HCT116 (cell line): ENCODE data around the gene MMP24. TPM values are rescaled to one million over a fixed set of nuclear protein-coding genes. Genes with fewer than 3 reads are reported as not detected.

Experiments
- ATAC-seq: fragments of 200-7000 bp; cut with Tn5 transposase; 2 replicates; pipeline ENCODE4 v1.9.1; 2020; ENCODE audit warnings: mild to moderate bottlenecking, moderate library complexity
- BruUV-seq: library from RNA; stranded (reverse); fragments of 400-500 nt; replicated peaks from 2 replicates; lab custom pipeline; 2021; lab: Mats Ljungman, UMichigan
- CTCF ChIA-PET: fragments of 300-600 bp; sonication (Branson Sonifier 250); formaldehyde crosslinking; loops from one replicate; lab custom pipeline; 2021; ENCODE audit warnings: antibody characterized with exemption; lab: Charles Lee
- POLR2A ChIA-PET: fragments of 300-600, 350-600 bp; sonication (Branson Sonifier 250); formaldehyde crosslinking; loops from one replicate; lab custom pipeline; 2021; ENCODE audit warnings: antibody characterized with exemption; lab: Charles Lee
- RAD21 ChIA-PET, 2 experiments: fragments of 300-600 bp; sonication (Branson Sonifier 250); formaldehyde crosslinking; loops; one replicate each; lab custom pipeline; 2023; ENCODE audit warnings: low total read pairs in 2 of 2; ENCODE audit not compliant: uncharacterized antibody in 2 of 2, unreplicated experiment in 2 of 2, low non-redundant PET in 1 of 2; lab: Charles Lee
- DNase-seq: peaks from one replicate; pipeline ENCODE4 v3.0.0-alpha.2; 2010; ENCODE audit warnings: low read depth, low spot score
- H2AFZ ChIP-seq: fragments of 200-600 bp; shearing (Covaris generic), sonication (generic); 2 replicates; pipeline ENCODE4 v1.6.1; 2017; ENCODE audit warnings: low read depth, mixed run types, mixed read lengths, antibody characterized with exemption, low read length; ENCODE audit not compliant: poor library complexity, severe bottlenecking
- H3K27ac ChIP-seq: 2 replicates; pipeline ENCODE4 v1.5.1; 2012; ENCODE audit warnings: low read depth, low read length
- H3K27me3 ChIP-seq: fragments of 200-600 bp; sonication (generic); 2 replicates; pipeline ENCODE4 v1.6.1; 2016; ENCODE audit warnings: mixed run types, low read length, mixed read lengths; ENCODE audit not compliant: insufficient read depth
- H3K36me3 ChIP-seq, 2 experiments: fragments of 200-500 bp in 1 of 2; fragments of 200-600 bp in 1 of 2; sonication (Bioruptor generic) in 1 of 2; sonication (generic) in 1 of 2; 2 replicates each; pipeline versions ENCODE4 v1.5.1 to v1.6.1; 2014 to 2016; ENCODE audit warnings: low read length in 2 of 2, inconsistent platforms in 1 of 2, mixed read lengths in 1 of 2, mixed run types in 1 of 2; ENCODE audit not compliant: insufficient read depth in 2 of 2, control insufficient read depth in 1 of 2
- H3K4me1 ChIP-seq, 2 experiments: fragments of 200-600 bp in 1 of 2; sonication (generic) in 1 of 2; 2 replicates each; pipeline versions ENCODE4 v1.5.1 to v1.6.1; 2012 to 2017; ENCODE audit warnings: low read length in 2 of 2, inconsistent platforms in 1 of 2, mild to moderate bottlenecking in 1 of 2, mixed read lengths in 1 of 2, mixed run types in 1 of 2, moderate library complexity in 1 of 2; ENCODE audit not compliant: insufficient read depth in 2 of 2, control insufficient read depth in 1 of 2
- H3K4me2 ChIP-seq: fragments of 200-600 bp; sonication (generic); 2 replicates; pipeline ENCODE4 v1.6.1; 2017; ENCODE audit warnings: mixed run types, low read length, mixed read lengths
- H3K4me3 ChIP-seq, 2 experiments: fragments of 200-600 bp in 1 of 2; sonication (generic) in 1 of 2; replicated peaks in 1 of 2; 2 replicates each; pipeline ENCODE4 v1.5.1; 2011 to 2016; ENCODE audit warnings: low read length in 2 of 2, control low read depth in 1 of 2, low read depth in 1 of 2, mild to moderate bottlenecking in 1 of 2, mixed read lengths in 1 of 2, mixed run types in 1 of 2
- H3K79me2 ChIP-seq: fragments of 200-600 bp; sonication (generic); 2 replicates; pipeline ENCODE4 v1.6.1; 2017; ENCODE audit warnings: mild to moderate bottlenecking, mixed run types, low read length, moderate library complexity, mixed read lengths; ENCODE audit not compliant: insufficient read depth
- H3K9ac ChIP-seq: fragments of 200-600 bp; sonication (generic); 2 replicates; pipeline ENCODE4 v1.6.1; 2016; ENCODE audit warnings: low read length, mixed read lengths
- H3K9me2 ChIP-seq: fragments of 200-600 bp; sonication (generic), shearing (Covaris generic); 2 replicates; pipeline ENCODE4 v1.6.1; 2017; ENCODE audit warnings: mixed run types, mild to moderate bottlenecking, moderate library complexity; ENCODE audit not compliant: insufficient read depth
- H3K9me3 ChIP-seq, 2 experiments: fragments of 200-500 bp in 1 of 2; fragments of 200-600 bp in 1 of 2; sonication (Bioruptor generic) in 1 of 2; sonication (generic) in 1 of 2; 2 replicates each; pipeline ENCODE4 v1.6.1; 2014 to 2017; ENCODE audit warnings: low read length in 2 of 2, mixed read lengths in 2 of 2, inconsistent platforms in 1 of 2, low read depth in 1 of 2, mild to moderate bottlenecking in 1 of 2, mixed run types in 1 of 2, moderate library complexity in 1 of 2; ENCODE audit not compliant: control insufficient read depth in 1 of 2, insufficient read depth in 1 of 2
- H4K20me1 ChIP-seq: fragments of 200-600 bp; sonication (generic), shearing (Covaris generic); 2 replicates; pipeline ENCODE4 v1.6.1; 2017; ENCODE audit warnings: mixed run types, mild to moderate bottlenecking, moderate library complexity; ENCODE audit not compliant: insufficient read depth
- CBX3 ChIP-seq: IDR thresholded peaks from 2 replicates; pipeline ENCODE4 v1.6.1; 2012; ENCODE audit warnings: low read depth
- CEBPB ChIP-seq: IDR thresholded peaks from 2 replicates; pipeline ENCODE4 v1.6.1; 2012; ENCODE audit warnings: low read depth
- CTCF ChIP-seq, 3 experiments: fragments of 200-600 bp in 1 of 3; sonication (generic) in 1 of 3; IDR thresholded peaks in 2 of 3; conservative IDR thresholded peaks in 1 of 3; 2 replicates each; pipeline ENCODE4 v1.5.1; 2012 to 2017; ENCODE audit warnings: low read depth in 2 of 3, low read length in 2 of 3, antibody characterized with exemption in 1 of 3, borderline replicate concordance in 1 of 3, control low read depth in 1 of 3, mild to moderate bottlenecking in 1 of 3, mixed read lengths in 1 of 3, mixed run types in 1 of 3, moderate library complexity in 1 of 3; ENCODE audit not compliant: insufficient read depth in 1 of 3
- ELF1 ChIP-seq: IDR thresholded peaks from 2 replicates; pipeline ENCODE4 v1.6.1; 2012; ENCODE audit warnings: low read depth, borderline replicate concordance
- EZH2phosphoT487 ChIP-seq: fragments of 200-600 bp; IDR thresholded peaks from 2 replicates; pipeline ENCODE4 v1.6.1; 2018; ENCODE audit warnings: antibody characterized with exemption, borderline replicate concordance
- FOSL1 ChIP-seq: IDR thresholded peaks from 2 replicates; pipeline ENCODE4 v1.6.1; 2012; ENCODE audit warnings: low read depth
- MAX ChIP-seq: IDR thresholded peaks from 2 replicates; pipeline ENCODE4 v1.6.1; 2012
- POLR2A ChIP-seq: IDR thresholded peaks from 2 replicates; pipeline ENCODE4 v1.7.0; 2011; ENCODE audit warnings: borderline replicate concordance; ENCODE audit not compliant: insufficient read depth, insufficient read length; ENCODE audit errors: extremely low read depth
- RAD21 ChIP-seq: IDR thresholded peaks from 2 replicates; pipeline ENCODE4 v1.6.1; 2012; ENCODE audit warnings: low read depth, mild to moderate bottlenecking
- SIN3A ChIP-seq: IDR thresholded peaks from 2 replicates; pipeline ENCODE4 v1.6.1; 2012; ENCODE audit warnings: low read depth
- SP1 ChIP-seq: IDR thresholded peaks from 2 replicates; pipeline ENCODE4 v1.6.1; 2012; ENCODE audit warnings: low read depth
- SRF ChIP-seq: IDR thresholded peaks from 2 replicates; pipeline ENCODE4 v1.6.1; 2012; ENCODE audit warnings: low read depth
- TCF7L2 ChIP-seq: IDR thresholded peaks from 2 replicates; pipeline ENCODE4 v1.7.0; 2011; ENCODE audit warnings: borderline replicate concordance, inconsistent platforms; ENCODE audit not compliant: insufficient read depth, insufficient read length; ENCODE audit errors: extremely low read depth
- YY1 ChIP-seq: IDR thresholded peaks from 2 replicates; pipeline ENCODE4 v1.6.1; 2011; ENCODE audit warnings: low read length, low read depth, moderate library complexity, mild to moderate bottlenecking; ENCODE audit not compliant: insufficient replicate concordance; ENCODE audit errors: extremely low read depth
- ZNF274 ChIP-seq: fragments of 200-500 bp; sonication (Bioruptor generic); IDR thresholded peaks from 2 replicates; pipeline ENCODE4 v1.6.1; 2014; ENCODE audit warnings: mild to moderate bottlenecking, low read depth, low read length, inconsistent platforms
- intact Hi-C: fragments of 100-400 bp; cut with micrococcal nuclease; formaldehyde crosslinking; loops from 2 replicates; pipeline ENCODE4 v1.10.0; 2022
- total RNA-seq: library from RNA; stranded (reverse); gene quantifications from one replicate; pipeline ENCODE4 v1.2.1, GENCODE V29; 2021; ENCODE audit not compliant: unreplicated experiment
- TF ChIP-seq, protein P1 (sequence below): IDR thresholded peaks from 2 replicates; pipeline ENCODE4 v1.6.1; 2012
- TF ChIP-seq, protein P2 (sequence below): IDR thresholded peaks from 2 replicates; pipeline ENCODE4 v1.6.1; 2012; ENCODE audit warnings: low read depth
- TF ChIP-seq, protein P3 (sequence below): IDR thresholded peaks from 2 replicates; pipeline ENCODE4 v1.6.1; 2011; ENCODE audit warnings: mild to moderate bottlenecking, low read length, moderate library complexity; ENCODE audit not compliant: insufficient replicate concordance; ENCODE audit errors: extremely low read depth

MMP24 gene
- total RNA-seq, 1 experiment from 2014 or later = not detected

GRCh38 chr20:35192118-35192872 is 34.2 kb upstream of the MMP24 start:
- Histone ChIP-seq H3K4me3 (no peak overlapping the region), H3K79me2 (no peaks in the 10 kb centered on the region), H3K9me3 (peaks cover 9 to 13% of the 10 kb centered on the region in 2 experiments; a peak in 3 of 4 replicates), H4K20me1 (no peaks in the 10 kb centered on the region), H3K9me2 (no peaks in the 10 kb centered on the region), H3K4me1 (no peaks in the 10 kb centered on the region), H3K4me2 (no peak overlapping the region), H3K27me3 (no peaks in the 10 kb centered on the region), H3K36me3 (0 out of 4 replicates have a peak, but pooled peaks cover 0 to 4% of the 10 kb centered on the region in 2 experiments), H2AFZ (no peak overlapping the region), H3K27ac (no peak overlapping the region), H3K9ac (no peak overlapping the region)
- intact Hi-C loops = no loop called here
- ChIA-PET POLR2A (no interaction called here), RAD21 (no interaction called here), CTCF (no interaction called here)
- TF ChIP-seq SP1 (no peak), ELF1 (no peak), SRF (no peak), SIN3A (no peak), EZH2phosphoT487 (no peak), ZNF274 (no peak), TCF7L2 (no peak), FOSL1 (no peak), CEBPB (no peak), MAX (no peak), POLR2A (no peak), CTCF (IDR thresholded peaks at IDR 0.05 in 2 of 3, conservative IDR thresholded peaks at IDR 0.05 in 1 of 3; ENCODE audit: borderline replicate concordance in 1 of 3, insufficient read depth in 1 of 3, low read depth in 2 of 3, low read length in 2 of 3) (no peak), YY1 (no peak), CBX3 (no peak), RAD21 (no peak)
- TF ChIP-seq, protein P1, sequence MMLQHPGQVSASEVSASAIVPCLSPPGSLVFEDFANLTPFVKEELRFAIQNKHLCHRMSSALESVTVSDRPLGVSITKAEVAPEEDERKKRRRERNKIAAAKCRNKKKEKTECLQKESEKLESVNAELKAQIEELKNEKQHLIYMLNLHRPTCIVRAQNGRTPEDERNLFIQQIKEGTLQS = no peak
- TF ChIP-seq, protein P2, sequence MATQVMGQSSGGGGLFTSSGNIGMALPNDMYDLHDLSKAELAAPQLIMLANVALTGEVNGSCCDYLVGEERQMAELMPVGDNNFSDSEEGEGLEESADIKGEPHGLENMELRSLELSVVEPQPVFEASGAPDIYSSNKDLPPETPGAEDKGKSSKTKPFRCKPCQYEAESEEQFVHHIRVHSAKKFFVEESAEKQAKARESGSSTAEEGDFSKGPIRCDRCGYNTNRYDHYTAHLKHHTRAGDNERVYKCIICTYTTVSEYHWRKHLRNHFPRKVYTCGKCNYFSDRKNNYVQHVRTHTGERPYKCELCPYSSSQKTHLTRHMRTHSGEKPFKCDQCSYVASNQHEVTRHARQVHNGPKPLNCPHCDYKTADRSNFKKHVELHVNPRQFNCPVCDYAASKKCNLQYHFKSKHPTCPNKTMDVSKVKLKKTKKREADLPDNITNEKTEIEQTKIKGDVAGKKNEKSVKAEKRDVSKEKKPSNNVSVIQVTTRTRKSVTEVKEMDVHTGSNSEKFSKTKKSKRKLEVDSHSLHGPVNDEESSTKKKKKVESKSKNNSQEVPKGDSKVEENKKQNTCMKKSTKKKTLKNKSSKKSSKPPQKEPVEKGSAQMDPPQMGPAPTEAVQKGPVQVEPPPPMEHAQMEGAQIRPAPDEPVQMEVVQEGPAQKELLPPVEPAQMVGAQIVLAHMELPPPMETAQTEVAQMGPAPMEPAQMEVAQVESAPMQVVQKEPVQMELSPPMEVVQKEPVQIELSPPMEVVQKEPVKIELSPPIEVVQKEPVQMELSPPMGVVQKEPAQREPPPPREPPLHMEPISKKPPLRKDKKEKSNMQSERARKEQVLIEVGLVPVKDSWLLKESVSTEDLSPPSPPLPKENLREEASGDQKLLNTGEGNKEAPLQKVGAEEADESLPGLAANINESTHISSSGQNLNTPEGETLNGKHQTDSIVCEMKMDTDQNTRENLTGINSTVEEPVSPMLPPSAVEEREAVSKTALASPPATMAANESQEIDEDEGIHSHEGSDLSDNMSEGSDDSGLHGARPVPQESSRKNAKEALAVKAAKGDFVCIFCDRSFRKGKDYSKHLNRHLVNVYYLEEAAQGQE = no peak
- TF ChIP-seq, protein P3, sequence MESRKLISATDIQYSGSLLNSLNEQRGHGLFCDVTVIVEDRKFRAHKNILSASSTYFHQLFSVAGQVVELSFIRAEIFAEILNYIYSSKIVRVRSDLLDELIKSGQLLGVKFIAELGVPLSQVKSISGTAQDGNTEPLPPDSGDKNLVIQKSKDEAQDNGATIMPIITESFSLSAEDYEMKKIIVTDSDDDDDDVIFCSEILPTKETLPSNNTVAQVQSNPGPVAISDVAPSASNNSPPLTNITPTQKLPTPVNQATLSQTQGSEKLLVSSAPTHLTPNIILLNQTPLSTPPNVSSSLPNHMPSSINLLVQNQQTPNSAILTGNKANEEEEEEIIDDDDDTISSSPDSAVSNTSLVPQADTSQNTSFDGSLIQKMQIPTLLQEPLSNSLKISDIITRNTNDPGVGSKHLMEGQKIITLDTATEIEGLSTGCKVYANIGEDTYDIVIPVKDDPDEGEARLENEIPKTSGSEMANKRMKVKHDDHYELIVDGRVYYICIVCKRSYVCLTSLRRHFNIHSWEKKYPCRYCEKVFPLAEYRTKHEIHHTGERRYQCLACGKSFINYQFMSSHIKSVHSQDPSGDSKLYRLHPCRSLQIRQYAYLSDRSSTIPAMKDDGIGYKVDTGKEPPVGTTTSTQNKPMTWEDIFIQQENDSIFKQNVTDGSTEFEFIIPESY = no peak
- ATAC-seq = no peak
- DNase-seq = no peak
- BruUV-seq = no TSS peak
